Stimulated activated CD8-positive, alpha-beta memory T cell treated with anti-CD3 and anti-CD28 coated beads, Interleukin-4, amount 100 ng/mL, for 1 hour (primary cell): ENCODE data around the gene BAZ1B.
"Not testable (repeated sequence)": the region's sequence is repeated elsewhere in the genome, so short reads cannot be mapped to it uniquely, and the experiment has no call there.

Experiments
- DNase-seq, 2 donors: peaks; one replicate each; pipeline ENCODE4 v3.0.0-alpha.2; 2020; ENCODE audit warnings: low read depth in 2 of 2, low spot score in 1 of 2

BAZ1B gene

DNA sequence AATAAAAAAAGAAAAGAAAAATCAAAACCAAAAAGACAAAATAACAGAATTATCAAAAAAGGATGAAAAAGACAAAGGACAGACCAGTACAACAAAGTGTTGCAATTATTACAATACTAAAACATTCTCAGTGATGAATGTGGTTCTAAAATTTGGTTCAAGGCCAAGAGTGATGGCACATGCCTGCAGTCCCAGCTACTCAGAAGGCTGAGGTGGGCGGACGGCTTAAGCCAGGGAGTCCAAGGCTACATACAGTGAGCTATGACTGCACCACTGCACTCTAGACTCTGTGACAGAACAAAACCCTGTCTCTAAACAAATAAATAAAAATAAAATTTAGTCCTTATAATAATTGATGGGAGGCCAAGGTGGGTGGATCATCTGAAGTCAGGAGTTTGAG is 14.5 kb downstream of the BAZ1B start:
- no peak for DNase-seq

DNA sequence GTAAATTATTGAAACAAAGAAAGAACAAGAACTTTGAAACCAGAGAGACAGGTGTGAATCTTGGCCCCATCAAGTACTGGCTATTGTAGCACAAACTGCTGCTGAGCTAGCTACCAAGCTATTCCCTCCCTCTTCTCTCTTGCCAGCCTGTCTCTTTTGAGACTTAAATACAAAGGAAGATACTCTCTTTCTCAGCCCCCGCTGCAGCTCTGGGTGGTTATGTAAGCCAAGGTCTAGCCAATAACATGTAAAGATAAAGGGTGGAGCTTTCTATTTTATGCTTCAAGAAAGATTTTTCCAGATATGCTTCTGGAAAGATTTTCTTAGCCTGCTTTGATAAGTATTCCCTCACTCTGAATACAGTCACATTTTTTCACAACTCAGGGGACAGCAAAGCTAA is 17.2 kb downstream of the BAZ1B start:
- DNase-seq = no peak

DNA sequence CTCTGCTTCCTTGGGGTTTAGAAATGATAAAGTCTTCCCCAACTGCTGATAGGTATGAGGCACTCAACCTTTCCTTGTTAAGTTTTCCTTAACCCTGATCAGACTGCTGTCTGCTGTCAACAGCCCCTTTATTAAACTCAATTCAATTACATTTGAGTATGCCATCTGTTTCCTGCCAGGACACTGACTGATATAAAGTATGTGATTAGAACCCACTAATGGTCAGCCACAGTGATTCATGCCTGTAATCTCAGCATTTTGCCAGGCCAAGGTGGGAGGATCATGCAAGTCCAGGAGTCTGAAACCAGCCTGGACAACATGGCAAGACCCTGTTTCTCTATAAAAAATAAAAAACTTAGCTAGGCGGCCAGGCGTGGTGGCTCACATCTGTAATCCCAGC is 18.1 kb downstream of the BAZ1B start:
- DNase-seq = no peak

DNA sequence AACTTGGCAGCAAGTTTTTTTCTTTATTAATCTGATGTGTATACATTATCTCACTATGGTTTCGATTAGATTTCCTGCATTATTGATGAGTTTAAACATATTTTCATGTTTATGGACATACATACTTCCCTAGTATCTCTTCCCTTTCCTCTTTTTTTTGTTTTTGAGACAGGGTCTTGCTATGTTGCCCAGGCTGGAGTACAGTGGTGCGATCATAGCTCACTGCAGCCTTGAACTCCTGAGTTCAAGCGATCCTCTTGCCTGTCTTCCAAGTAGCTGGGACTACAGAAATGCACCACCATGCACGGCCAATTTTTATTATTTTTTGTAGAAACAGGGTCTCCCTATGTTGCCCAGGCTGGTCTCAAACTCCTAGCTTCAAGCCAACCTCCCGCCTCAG is 18.9 kb downstream of the BAZ1B start:
- DNase-seq = no peak

DNA sequence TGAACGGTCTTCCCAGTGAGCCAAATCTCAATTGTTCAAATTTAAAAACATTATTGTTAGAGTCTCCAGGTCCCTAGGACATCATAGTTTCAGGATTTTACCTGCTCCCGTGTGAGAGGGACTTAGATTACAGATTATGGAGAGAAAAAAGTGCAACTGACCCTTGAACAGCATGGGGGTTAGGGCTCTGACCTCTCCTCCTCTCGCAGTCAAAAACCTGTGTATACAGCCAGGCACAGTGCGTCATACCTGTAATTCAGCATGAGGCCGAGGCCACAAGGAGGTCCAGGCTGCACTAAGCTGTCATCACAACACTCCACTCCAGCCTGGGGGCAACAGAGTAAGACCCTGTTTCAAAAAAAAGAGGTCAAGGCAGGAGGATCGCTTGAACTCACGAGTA is 25.5 kb downstream of the BAZ1B start:
- no peak for DNase-seq

DNA sequence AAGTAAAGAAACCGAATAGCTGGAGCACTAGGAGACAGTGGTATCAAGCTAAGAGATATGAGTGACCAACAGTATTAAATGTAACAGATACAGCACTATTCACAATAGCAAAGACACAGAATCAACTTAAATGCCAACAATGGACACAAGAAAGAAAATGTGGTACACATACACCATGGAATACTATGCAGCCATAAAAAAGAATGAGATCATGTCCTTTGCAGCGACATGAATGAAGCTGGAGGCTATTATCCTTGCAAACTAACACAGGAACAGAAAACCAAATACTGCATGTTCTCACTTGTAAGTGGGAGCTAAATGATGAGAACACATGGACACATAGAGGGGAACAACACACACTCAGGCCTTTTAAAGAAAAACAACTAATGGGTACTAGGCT is 26.6 kb downstream of the BAZ1B start:
- not testable (repeated sequence) for DNase-seq

DNA sequence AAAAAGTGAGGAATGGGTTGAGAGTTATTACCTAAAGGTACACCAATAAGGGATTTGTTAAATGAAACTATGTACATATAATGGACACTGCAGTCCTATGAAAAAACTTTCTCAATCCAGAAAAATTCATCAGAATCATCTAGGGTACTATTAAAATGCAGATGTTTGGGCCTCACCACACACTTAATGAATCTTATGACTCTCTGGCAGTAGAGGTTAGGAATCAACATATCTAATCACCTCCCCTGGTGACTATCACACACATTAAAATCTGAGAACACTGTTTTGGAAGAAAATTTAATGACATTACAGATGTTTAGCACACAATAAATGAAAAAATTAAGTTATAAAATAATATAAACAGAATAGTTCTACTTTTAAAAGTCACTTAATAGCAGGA is 32.1 kb downstream of the BAZ1B start:
- DNase-seq = no peak

DNA sequence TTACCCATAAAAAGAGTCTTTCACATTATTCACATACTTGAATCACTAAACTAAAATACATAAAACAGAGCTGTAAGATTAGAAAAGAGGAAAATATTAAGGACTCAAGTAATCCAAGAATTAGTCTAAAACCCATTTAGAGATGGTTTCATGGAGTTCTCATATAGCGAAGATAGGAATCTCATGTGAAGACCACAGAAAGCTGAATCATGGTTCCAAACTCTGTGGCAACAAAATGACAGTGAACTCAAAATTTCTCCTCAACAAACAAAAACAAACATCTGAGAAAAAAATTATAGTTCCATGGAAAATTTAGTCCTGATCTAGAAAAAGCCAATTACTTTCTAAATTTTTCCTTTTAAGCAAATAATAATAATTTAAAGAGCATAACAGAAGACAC is 34.6 kb downstream of the BAZ1B start:
- DNase-seq = no peak

DNA sequence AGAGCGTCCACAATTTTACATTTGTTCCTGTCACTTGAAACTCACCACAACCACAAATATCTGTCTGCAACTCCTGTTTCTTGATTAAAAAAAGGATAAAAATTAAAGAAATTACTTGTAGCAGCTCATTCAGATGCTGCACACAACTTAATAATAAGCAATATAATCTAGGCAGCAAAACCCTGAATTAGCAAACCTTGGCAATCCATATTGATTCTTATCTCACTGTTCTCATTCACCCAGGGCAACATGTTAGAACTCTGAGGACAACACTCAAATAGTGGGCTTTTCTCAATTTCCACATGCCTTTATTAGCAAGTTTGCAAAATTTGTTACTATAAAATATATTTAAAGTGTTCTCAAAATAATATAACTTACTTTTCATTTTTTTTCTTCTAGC is 38.9 kb downstream of the BAZ1B start:
- DNase-seq = no peak

DNA sequence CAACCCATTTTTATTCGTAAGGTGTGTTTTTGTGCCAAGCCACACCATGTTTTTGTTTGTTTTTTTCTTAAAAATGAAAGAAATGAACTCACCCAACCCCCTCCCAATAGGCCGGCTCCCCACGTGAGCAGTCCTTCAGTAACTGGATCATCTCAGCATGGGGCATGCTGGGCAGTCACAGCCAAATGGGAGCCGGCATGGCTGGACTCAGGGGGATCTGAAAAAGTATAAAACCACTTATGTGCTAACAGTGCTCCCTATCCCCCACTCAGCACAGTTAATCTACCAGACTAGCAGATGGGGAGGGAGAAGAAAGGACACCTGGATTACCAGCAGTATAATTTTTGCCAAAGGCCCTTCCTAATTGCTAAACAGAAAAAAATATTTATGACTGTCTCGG is 39.3 kb downstream of the BAZ1B start:
- DNase-seq = no peak

DNA sequence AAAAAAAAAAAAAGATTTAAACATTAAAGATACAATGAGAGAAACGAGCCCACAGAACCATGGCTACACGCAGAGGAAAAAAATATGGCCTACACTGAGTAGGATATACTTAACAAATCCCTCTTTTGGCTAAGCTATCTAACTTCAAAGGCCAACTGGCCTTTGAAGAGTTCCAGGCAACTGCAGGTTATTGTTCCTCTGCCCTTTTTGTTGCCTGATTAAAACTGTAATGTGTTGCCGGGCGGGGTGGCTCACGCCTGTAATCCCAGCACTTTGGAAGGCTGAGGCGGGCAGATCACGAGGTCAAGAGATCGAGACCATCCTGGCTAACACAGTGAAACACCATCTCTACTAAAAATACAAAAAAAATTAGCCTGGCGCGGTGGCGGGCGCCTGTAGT is 40.6 kb downstream of the BAZ1B start:
- DNase-seq = not testable (repeated sequence)

DNA sequence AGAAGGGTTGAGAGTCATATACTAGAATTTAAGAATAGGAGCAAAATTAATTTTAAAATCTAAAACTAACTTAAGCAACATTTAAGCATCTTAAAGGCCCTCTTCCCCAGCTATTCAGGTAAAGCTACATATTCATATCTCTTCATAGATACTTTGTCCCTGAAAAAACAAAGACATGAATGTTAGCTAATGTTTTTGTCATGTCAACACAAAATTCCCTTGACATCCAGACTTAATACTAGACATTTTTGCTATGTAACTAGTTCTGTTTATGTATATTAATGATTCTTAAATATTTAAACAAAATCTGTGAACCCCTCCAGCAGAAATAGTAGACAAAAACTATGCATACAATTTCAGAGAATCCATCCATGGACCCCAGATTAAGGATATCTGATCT is 43.5 kb downstream of the BAZ1B start:
- DNase-seq = no peak

DNA sequence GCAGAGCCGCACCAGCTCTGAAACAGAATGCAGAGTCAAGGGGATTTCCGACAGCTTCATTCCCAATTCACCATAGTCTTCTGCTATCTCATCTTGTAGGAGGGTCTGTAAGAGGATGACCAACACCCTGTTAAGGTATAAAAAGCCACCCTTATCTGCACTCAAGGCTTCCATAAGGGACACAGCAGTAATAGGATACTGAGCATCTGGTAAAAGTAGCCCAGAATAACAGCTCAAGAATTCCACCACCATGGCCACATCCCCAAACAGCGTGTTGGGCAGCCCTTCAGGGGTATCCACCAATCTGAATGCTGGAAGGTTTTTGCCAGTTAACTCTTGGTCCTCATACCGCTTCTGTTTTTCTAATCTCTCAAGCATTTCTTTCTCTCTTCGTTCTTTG is 44.7 kb downstream of the BAZ1B start:
- no peak for DNase-seq

DNA sequence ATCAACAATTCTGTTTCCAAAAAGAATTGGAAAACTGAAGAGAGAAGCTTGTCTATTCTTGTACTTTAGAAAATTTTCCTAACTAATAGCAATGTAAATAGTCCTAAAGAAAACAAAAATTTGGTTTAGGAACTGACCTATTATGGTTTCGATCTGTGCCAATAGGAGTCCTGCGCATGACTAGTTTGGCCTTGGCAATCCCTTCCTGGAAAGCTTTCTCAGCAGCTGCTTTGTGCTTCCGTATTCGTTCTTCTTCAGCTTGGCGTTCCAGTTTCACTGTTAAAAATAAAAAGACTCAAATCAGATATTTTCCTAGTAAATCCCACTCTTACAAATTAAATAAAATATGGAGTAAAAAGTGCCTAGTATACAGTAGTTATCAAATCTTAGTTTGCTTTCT is 51.9 kb downstream of the BAZ1B start:
- DNase-seq = no peak

DNA sequence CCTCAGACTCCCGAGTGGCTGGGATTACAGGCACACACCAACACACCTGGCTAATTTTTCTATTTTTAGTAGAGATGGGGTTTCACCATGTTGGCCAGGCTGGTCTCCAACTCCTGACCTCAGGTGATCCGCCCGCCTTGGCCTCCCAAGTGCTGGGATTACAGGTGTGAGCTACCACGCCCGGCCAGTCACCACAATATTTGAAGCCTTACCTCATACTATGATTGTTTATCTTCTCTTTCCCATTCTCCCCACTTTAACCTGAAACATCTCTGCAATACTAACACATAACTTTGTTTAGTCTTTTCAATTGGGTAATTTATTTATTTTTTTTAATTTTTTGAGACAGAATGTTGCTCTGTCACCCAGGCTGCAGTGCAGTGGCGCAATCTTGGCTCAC is 55.0 kb downstream of the BAZ1B start:
- DNase-seq = not testable (repeated sequence)

DNA sequence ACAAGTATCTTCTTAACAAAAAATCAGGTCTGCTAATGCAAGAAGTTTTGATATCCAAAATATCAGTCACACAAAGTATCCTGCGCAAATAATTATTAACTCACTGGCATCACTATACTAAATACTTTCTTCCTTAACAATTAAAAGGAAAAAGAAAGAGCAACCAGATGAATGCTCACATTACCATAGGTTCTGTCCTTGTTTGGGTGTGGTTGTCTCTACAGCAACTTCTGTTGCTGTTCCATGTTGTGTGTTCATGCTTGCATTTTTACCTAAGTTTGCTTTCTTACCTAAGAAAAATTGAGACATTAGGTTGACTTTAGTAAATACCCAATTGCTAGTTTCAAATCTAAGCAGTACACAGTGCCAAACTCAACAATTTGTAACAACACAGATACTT is 56.0 kb downstream of the BAZ1B start:
- DNase-seq = no peak

DNA sequence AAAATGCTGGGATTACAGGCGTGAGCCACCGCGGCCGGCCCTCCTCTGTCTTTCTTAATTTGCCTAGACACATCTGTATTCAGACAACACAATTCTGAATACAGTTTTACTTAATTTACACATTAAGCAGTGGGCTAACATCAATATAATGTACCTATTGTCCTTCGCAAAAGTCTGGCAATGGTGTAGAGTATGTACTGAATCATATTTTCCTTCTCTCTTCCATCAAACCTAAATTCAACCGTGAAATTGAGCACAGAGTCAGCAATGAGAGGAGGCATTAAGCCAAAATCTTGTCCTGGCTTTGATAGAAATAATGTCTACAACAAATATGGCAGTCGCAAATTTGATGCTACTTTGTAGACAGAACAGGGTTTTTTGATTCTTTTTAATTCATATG is 58.1 kb downstream of the BAZ1B start:
- no peak for DNase-seq

DNA sequence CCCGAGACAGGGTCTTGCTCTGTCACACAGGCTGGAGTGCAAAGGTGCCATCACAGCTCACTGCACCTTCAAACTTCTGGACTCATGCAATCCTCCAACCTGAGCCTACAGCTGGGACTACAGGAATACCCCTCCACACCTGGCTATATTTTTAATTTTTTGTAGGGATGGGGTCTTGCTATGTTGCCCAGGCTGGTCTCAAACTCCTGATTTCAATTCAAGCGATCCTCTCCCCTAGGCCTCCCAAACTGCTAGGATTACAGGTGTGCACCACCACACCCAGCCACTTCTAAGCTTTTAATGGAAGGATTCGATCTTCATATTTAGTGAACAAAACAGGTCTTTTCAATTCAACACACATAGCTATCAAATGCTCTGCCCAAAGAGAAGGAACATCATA is 58.8 kb downstream of the BAZ1B start:
- DNase-seq = no peak

DNA sequence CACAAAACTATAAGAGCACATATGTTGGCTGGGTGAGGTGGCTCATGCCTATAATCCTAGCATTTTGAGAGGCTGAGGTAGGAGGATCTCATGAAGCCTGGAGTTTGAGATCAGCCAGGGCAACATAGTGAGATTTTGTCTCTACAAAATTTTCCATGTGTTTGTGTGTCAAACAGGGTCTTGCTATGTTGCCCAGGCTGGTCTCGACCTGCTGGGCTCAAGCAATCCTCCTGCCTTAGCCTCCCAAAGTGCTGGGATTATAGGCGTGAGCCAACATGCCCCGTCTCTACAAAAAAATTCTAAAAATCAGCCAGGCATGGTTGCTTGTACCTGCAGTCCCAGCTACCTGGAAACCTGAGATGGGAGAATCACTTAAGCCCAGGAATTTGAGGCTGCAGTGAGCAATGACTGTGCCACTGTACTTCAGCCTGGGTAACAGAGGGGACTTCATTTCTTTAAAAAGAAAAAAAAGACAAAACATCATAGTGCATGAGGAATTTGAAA is 60.3 kb downstream of the BAZ1B start:
- no peak for DNase-seq

DNA sequence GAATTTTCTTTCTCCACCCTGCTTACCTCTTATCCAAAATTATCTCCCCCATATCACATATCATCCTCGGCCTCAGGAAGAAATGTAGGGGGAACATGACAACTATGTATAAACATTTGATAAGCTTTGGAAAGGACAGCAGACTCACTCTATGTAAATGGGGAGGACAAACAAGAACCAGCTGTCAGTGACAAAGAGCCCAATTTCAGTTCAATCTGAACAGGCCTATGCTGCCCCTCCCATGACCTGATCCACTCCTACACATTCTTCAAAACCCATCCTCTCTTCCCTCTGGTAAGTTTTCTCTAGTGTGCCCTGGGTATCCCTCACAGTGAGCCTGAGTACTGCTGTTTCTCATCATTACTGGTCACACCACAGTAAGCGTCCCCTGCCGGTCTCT is 67.7 kb downstream of the BAZ1B start:
- DNase-seq = no peak

DNA sequence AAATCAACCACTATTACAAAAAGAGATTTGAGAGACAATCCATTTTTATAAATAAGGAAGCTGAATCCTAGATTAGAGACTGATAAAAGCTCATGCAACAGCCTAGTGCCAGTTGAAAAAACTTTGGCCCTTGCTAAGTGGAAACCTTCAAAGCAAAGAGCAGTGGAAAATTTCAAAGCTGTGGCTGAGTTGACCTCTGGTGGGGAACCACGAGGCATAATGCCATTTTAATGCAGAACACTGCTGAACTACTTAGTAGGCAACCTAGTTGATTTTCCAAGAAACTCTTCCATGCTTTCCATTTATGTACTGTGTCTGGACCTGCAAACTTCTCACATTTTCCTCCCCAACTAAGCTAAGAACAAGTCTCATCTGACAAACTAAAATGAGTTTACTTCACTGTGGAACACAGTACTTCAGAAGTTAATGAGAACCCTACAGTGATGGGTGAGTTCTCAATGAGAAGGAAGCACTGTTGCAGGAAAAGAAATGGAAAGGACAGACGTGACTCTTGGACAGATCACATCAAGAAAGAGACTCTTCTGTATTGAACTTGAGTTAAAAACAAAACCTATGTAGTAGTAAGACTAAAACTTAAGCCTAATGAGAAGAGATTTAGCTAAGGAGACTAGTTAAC is 69.0 kb downstream of the BAZ1B start:
- DNase-seq = no peak

DNA sequence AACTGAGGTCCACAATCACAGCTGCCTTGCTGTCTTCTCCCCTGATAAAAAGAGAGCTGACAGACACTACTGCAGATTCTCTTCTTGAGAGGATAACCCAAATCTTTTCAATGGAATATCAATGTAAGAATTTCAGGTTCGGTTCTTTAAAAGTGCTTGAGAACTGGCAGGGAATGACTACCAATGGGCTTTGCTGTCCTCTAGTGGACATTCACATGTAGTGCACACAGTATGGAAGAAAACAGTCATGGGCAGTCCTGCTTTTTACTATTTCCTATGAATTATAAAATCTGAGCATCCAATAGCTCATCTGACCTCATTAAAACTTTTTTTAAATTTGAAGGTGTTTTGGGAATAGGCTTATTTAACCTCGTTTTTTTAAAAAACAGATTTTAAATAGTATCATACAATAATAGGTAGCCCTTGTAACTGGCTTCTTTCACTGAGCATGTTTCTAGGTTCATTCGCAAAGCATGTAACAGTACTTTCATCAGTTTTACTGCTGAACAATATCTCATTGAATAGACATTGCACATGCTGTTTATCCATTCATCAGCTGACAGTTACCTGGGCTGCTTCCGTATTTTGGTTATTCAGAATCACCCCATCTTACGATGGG is 70.2 kb downstream of the BAZ1B start:
- no peak for DNase-seq

DNA sequence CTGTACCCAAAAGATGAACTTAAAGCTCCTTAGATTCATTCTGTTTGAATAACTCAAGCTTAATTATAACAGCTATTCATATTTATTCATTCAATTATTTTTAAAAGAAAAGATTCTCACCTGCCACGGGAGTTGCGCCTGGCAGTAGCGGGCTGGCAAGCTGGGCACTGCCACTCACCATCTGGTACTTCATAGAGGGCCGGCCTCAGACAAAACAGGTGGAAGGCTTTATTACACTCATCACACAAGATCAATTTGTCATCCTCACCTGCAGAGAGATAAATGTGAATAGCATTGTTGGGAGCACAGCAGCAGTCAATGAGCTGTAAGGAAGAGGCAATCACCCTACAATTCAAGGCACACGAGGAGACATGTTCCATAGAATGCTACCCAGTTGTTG is 72.7 kb downstream of the BAZ1B start:
- DNase-seq = no peak
